Endothelial cell of umbilical vein (primary cell): ENCODE measurements around the gene STAG1. TPM values are rescaled to one million over a fixed set of nuclear protein-coding genes. Genes with fewer than 3 reads are reported as not detected.

ENCODE experiments used
- BruUV-seq: library from RNA; stranded (reverse); fragments of 400-500 nt; replicated peaks from 2 replicates; lab custom pipeline; 2021; lab: Mats Ljungman, UMichigan
- CTCF ChIA-PET: fragments of 300-600, 350-600 bp; sonication (Branson Sonifier 250); formaldehyde crosslinking; loops from one replicate; lab custom pipeline; 2021; ENCODE audit warnings: antibody characterized with exemption, inconsistent platforms; lab: Charles Lee
- POLR2A ChIA-PET: fragments of 300-600, 350-600 bp; sonication (Branson Sonifier 250); formaldehyde crosslinking; loops from one replicate; lab custom pipeline; 2021; ENCODE audit warnings: antibody characterized with exemption, inconsistent platforms; lab: Charles Lee
- DNase-seq: peaks from one replicate; pipeline ENCODE4 v3.0.0-alpha.2; 2011; ENCODE audit warnings: low read depth, low spot score
- FAIRE-seq: peaks from 2 replicates; lab custom pipeline; 2011; peaks lifted over from hg19 to GRCh38; lab: Jason Lieb, UNC
- H2AFZ ChIP-seq: 2 replicates; pipeline ENCODE4 v1.6.0; 2012; ENCODE audit warnings: low read depth, low read length, control low read depth, inconsistent platforms
- H3K27ac ChIP-seq: 2 replicates; pipeline ENCODE4 v1.5.1; 2011; ENCODE audit warnings: low read depth, mild to moderate bottlenecking, control low read depth, low read length, moderate library complexity; ENCODE audit not compliant: insufficient read depth
- H3K27me3 ChIP-seq, 2 experiments: 2 replicates each; pipeline versions ENCODE4 v1.6.0 to v1.6.1; 2011; ENCODE audit warnings: low read length in 2 of 2, mixed read lengths in 1 of 2; ENCODE audit not compliant: control insufficient read depth in 2 of 2, insufficient read depth in 2 of 2
- H3K36me3 ChIP-seq, 2 experiments: 2 replicates in 1 of 2; 3 replicates in 1 of 2; pipeline ENCODE4 v1.5.1; 2011; ENCODE audit warnings: low read length in 2 of 2, mild to moderate bottlenecking in 1 of 2, moderate library complexity in 1 of 2; ENCODE audit not compliant: control insufficient read depth in 2 of 2, insufficient read depth in 2 of 2; ENCODE audit errors: extremely low read depth in 1 of 2
- H3K4me1 ChIP-seq: 3 replicates; pipeline ENCODE4 v1.5.1; 2011; ENCODE audit warnings: mild to moderate bottlenecking, low read length; ENCODE audit not compliant: control insufficient read depth, insufficient read depth; ENCODE audit errors: extremely low read depth
- H3K4me2 ChIP-seq: 2 replicates; pipeline ENCODE4 v1.6.1; 2011; ENCODE audit warnings: low read length, control low read depth, mixed read lengths; ENCODE audit not compliant: insufficient read depth
- H3K4me3 ChIP-seq, 3 experiments: fragments of 200-600 bp in 1 of 3; sonication (generic), shearing (Covaris generic) in 1 of 3; replicated peaks in 1 of 3; 2 replicates each; pipeline ENCODE4 v1.5.1; 2011 to 2016; ENCODE audit warnings: control low read depth in 3 of 3, low read length in 3 of 3, mild to moderate bottlenecking in 2 of 3, inconsistent platforms in 1 of 3, low read depth in 1 of 3, moderate library complexity in 1 of 3; ENCODE audit not compliant: insufficient read depth in 1 of 3
- H3K79me2 ChIP-seq: 2 replicates; pipeline ENCODE4 v1.6.0; 2012; ENCODE audit warnings: low read length, inconsistent platforms; ENCODE audit not compliant: control insufficient read depth, insufficient read depth
- H3K9ac ChIP-seq: replicated peaks from 2 replicates; pipeline ENCODE3; 2011; ENCODE audit warnings: low read length, control low read depth; ENCODE audit not compliant: insufficient read depth; ENCODE audit errors: extremely low read depth
- H3K9me1 ChIP-seq: replicated peaks from 3 replicates; pipeline ENCODE4 v1.6.0; 2011; ENCODE audit warnings: mild to moderate bottlenecking, low read length; ENCODE audit not compliant: control insufficient read depth, insufficient read depth; ENCODE audit errors: extremely low read depth
- H3K9me3 ChIP-seq: replicated peaks from 2 replicates; pipeline ENCODE4 v1.5.1; 2012; ENCODE audit warnings: low read length, inconsistent platforms; ENCODE audit not compliant: control insufficient read depth, insufficient read depth
- H4K20me1 ChIP-seq: replicated peaks from 2 replicates; pipeline ENCODE3; 2011; ENCODE audit warnings: mild to moderate bottlenecking, low read length; ENCODE audit not compliant: control insufficient read depth, insufficient read depth; ENCODE audit errors: extremely low read depth
- FOS ChIP-seq: IDR thresholded peaks from 2 replicates; pipeline ENCODE4 v1.6.1; 2011; ENCODE audit warnings: mild to moderate bottlenecking, low read length, moderate library complexity, borderline replicate concordance; ENCODE audit not compliant: insufficient read depth
- GATA2 ChIP-seq: IDR thresholded peaks from 2 replicates; pipeline ENCODE4 v1.7.0; 2011; ENCODE audit warnings: low read depth, mild to moderate bottlenecking, moderate library complexity, mixed read lengths, low read length; ENCODE audit not compliant: insufficient read length, insufficient read depth
- JUN ChIP-seq: IDR thresholded peaks from 2 replicates; pipeline ENCODE4 v1.6.1; 2011; ENCODE audit warnings: borderline replicate concordance, low read depth; ENCODE audit not compliant: insufficient read length, insufficient read depth
- MYC ChIP-seq: IDR thresholded peaks from one replicate; pipeline ENCODE4 v1.6.1; 2011; ENCODE audit warnings: mild to moderate bottlenecking, low read depth, low read length
- POLR2A ChIP-seq: IDR thresholded peaks from 2 replicates; pipeline ENCODE4 v1.6.1; 2012; ENCODE audit warnings: low read depth, mild to moderate bottlenecking, control low read depth, low read length
- POLR2AphosphoS5 ChIP-seq: IDR thresholded peaks from 2 replicates; pipeline ENCODE4 v1.6.1; 2012; ENCODE audit warnings: low read depth, mild to moderate bottlenecking, control low read depth, low read length, moderate library complexity; ENCODE audit not compliant: insufficient read depth
- dilution Hi-C: fragments of 300-500 bp; cut with MboI; formaldehyde crosslinking; loops from one replicate; pipeline ENCODE4 v1.15.0; 2019; ENCODE audit warnings: low sequenced_read_pairs; ENCODE audit not compliant: extremely low pct_ligation_motif_present
- intact Hi-C: fragments of 100-400 bp; cut with micrococcal nuclease; formaldehyde crosslinking; loops from one replicate; pipeline ENCODE4 v1.10.0; 2022
- polyA plus RNA-seq, 4 experiments: library from polyadenylated mRNA; depleted of rRNA in 3 of 4; stranded (reverse) in 3 of 4; unstranded in 1 of 4; fragments of >200 nt; gene quantifications; 2 replicates each; pipeline versions ENCODE4 v1.2.1 to v1.2.3, GENCODE V29; 2011 to 2012; ENCODE audit warnings: missing spikeins in 1 of 4
- total RNA-seq: library from RNA; stranded (reverse); gene quantifications from 2 replicates; pipeline ENCODE4 v1.2.3, GENCODE V29; 2021
- TF ChIP-seq, protein P1 (sequence below): IDR thresholded peaks from 2 replicates; pipeline ENCODE4 v1.6.1; 2011; ENCODE audit not compliant: insufficient read depth, insufficient read length
- TF ChIP-seq, protein P2 (sequence below), 2 donors: IDR thresholded peaks; 1 replicate in 1 of 2; 2 replicates in 1 of 2; pipeline ENCODE4 v1.5.1; 2011; ENCODE audit warnings: low read length in 2 of 2, mild to moderate bottlenecking in 2 of 2, moderate library complexity in 2 of 2, control low read depth in 1 of 2, inconsistent platforms in 1 of 2, low read depth in 1 of 2; ENCODE audit not compliant: insufficient read depth in 1 of 2; ENCODE audit errors: extremely low read depth in 1 of 2

STAG1 gene
- total and polyA plus RNA-seq, 2 donors (not counting 3 experiments of a cell fraction or from before 2014, with no cell fraction given), result 7.4 to 42.1 TPM

DNA sequence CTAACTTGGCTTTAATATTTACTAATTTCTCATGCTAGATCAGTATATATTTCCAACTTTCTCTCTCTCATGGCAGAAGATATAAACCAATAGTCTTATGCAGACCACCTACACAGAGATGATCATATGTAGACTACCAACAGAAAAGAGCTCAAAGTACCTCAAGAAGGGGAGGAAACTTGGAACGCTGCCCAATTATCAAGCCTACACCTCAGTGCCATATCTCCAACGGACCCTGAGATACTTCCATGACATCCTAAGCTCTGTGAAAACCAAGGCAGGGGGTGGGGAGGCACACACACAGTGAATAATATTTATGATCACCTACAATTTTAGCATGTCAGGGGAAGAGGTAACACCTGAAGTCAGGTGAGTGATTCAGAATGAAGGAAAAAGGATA lies 100.6 kb downstream of the STAG1 start:
- Histone ChIP-seq H3K4me2 (no peak overlapping the region), H3K9me3 (peaks cover 4% of the 10 kb centered on the region), H3K9ac (no peak overlapping the region), H3K27me3 (no peaks in the 10 kb centered on the region), H3K36me3 (no peaks in the 10 kb centered on the region), H3K79me2 (peaks cover 67% of the 10 kb centered on the region), H3K27ac (no peak overlapping the region), H4K20me1 (peaks cover 9% of the 10 kb centered on the region), H3K4me3 (no peak overlapping the region), H2AFZ (no peak overlapping the region), H3K9me1 (no peaks in the 10 kb centered on the region), H3K4me1 (no peaks in the 10 kb centered on the region)
- intact Hi-C loops (no loop called here), dilution Hi-C loops (no loop called here)
- CTCF ChIA-PET, result interaction anchor here (0.9 kb wide), 1 partner anchor 15 kb away, joined by 3 read pairs; no protein-coding TSS in a partner anchor
- DNase-seq (no peak), FAIRE-seq (no peak)
- BruUV-seq, result no TSS peak
- TF ChIP-seq JUN (no peak), MYC (no peak), GATA2 (no peak), FOS (no peak), POLR2A (no peak), POLR2AphosphoS5 (no peak)
- TF ChIP-seq, protein P1, sequence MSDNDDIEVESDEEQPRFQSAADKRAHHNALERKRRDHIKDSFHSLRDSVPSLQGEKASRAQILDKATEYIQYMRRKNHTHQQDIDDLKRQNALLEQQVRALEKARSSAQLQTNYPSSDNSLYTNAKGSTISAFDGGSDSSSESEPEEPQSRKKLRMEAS, result no peak
- TF ChIP-seq, protein P2, sequence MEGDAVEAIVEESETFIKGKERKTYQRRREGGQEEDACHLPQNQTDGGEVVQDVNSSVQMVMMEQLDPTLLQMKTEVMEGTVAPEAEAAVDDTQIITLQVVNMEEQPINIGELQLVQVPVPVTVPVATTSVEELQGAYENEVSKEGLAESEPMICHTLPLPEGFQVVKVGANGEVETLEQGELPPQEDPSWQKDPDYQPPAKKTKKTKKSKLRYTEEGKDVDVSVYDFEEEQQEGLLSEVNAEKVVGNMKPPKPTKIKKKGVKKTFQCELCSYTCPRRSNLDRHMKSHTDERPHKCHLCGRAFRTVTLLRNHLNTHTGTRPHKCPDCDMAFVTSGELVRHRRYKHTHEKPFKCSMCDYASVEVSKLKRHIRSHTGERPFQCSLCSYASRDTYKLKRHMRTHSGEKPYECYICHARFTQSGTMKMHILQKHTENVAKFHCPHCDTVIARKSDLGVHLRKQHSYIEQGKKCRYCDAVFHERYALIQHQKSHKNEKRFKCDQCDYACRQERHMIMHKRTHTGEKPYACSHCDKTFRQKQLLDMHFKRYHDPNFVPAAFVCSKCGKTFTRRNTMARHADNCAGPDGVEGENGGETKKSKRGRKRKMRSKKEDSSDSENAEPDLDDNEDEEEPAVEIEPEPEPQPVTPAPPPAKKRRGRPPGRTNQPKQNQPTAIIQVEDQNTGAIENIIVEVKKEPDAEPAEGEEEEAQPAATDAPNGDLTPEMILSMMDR (IDR thresholded peaks at IDR 0.05; ENCODE audit: extremely low read depth in 1 of 2, insufficient read depth in 1 of 2, low read depth in 1 of 2, low read length in 2 of 2), result no peak
- POLR2A ChIA-PET, result no interaction called here
